ENCODE data around the gene KREMEN2. TPM values are rescaled to one million over a fixed set of nuclear protein-coding genes. Genes with fewer than 3 reads are reported as not detected.

Gene KREMEN2
- total and polyA plus RNA-seq, 2 donors (not counting 3 experiments of a cell fraction or from before 2014, with no cell fraction given): not detected

DNA sequence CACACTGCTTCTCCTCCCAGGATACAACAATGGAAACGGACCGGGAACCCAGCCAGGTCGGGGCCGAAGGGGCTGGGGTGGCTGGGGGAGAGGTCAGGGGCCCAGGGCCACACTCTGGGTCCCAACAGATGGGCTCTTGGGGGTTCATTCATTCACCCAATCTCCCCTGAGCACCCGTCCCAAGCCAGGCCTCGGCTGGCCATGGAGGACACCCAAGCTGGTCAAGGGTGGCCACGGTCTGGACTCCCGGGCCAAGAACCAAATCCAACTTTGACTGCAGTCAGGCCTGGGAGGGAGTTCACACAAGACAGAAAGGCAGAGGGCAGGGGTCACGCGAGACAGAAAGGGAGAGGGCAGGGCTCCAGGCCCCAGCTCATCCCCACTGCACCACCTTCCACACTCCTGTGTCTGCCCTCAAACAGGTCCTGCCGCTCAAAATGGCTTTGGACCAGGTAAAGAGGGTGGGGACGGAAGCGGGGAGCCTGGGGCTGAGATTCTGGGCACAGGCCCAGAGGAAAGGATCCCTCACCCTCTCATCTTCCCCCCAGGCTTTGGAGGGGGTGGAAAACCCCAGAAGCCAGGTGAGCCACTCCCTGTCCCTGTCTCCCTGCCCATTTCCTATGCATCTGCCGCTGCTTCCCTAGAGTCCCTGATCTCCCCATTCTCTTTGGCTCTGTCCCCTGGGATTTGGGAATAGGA lies 28.5 kb downstream of the KREMEN2 start:
- H3K27me3 ChIP-seq (ENCODE audit: control insufficient read depth in 2 of 2, insufficient read depth in 2 of 2, low read length in 2 of 2): peaks cover 0 to 5% of the 10 kb centered on the region in 2 experiments
- no peaks in the 10 kb centered on the region for H3K9me1 ChIP-seq (replicated peaks; ENCODE audit: control insufficient read depth, extremely low read depth, insufficient read depth, low read length)
- intact Hi-C loops (cut with micrococcal nuclease): no loop called here
- dilution Hi-C loops (cut with MboI; ENCODE audit: extremely low pct_ligation_motif_present, low sequenced_read_pairs): no loop called here
- no peaks in the 10 kb centered on the region for H3K9me3 ChIP-seq (replicated peaks; ENCODE audit: control insufficient read depth, insufficient read depth, low read length)
- H3K79me2 ChIP-seq (ENCODE audit: control insufficient read depth, insufficient read depth, low read length): no peaks in the 10 kb centered on the region
- no peaks in the 10 kb centered on the region for H4K20me1 ChIP-seq (replicated peaks; ENCODE audit: control insufficient read depth, extremely low read depth, insufficient read depth, low read length)
- H3K4me1 ChIP-seq (ENCODE audit: control insufficient read depth, extremely low read depth, insufficient read depth, low read length): no peaks in the 10 kb centered on the region
- H3K4me3 ChIP-seq (replicated peaks in 1 of 3; ENCODE audit: insufficient read depth in 1 of 3, low read depth in 1 of 3, low read length in 3 of 3): no peak overlapping the region
- H2AFZ ChIP-seq (ENCODE audit: low read depth, low read length): no peak overlapping the region
- ChIA-PET POLR2A (no interaction called here), CTCF (interaction anchor here (0.9 to 1.0 kb wide), 3 partner anchors 10 to 39 kb away, joined by 3 to 4 read pairs (median 3); no protein-coding TSS in a partner anchor)
- no TSS peak for BruUV-seq (replicated peaks)
- no peak overlapping the region for H3K27ac ChIP-seq (ENCODE audit: insufficient read depth, low read depth, low read length)
- H3K36me3 ChIP-seq (ENCODE audit: control insufficient read depth in 2 of 2, extremely low read depth in 1 of 2, insufficient read depth in 2 of 2, low read length in 2 of 2): no peaks in the 10 kb centered on the region
- FAIRE-seq (no peak), DNase-seq (ENCODE audit: low read depth, low spot score) (no peak)
- H3K9ac ChIP-seq (replicated peaks; ENCODE audit: extremely low read depth, insufficient read depth, low read length): no peak overlapping the region
- no peak overlapping the region for H3K4me2 ChIP-seq (ENCODE audit: insufficient read depth, low read length)
- TF ChIP-seq POLR2A (IDR thresholded peaks at IDR 0.05; ENCODE audit: low read depth, low read length): no peak
- no peak for TF ChIP-seq MYC (IDR thresholded peaks at IDR 0.05; ENCODE audit: low read depth, low read length)
- TF ChIP-seq CTCF (IDR thresholded peaks at IDR 0.05; ENCODE audit: extremely low read depth in 1 of 2, insufficient read depth in 1 of 2, low read depth in 1 of 2, low read length in 2 of 2): no peak
- no peak for TF ChIP-seq POLR2AphosphoS5 (IDR thresholded peaks at IDR 0.05; ENCODE audit: insufficient read depth, low read depth, low read length)
- no peak for TF ChIP-seq MAX (IDR thresholded peaks at IDR 0.05; ENCODE audit: insufficient read depth, insufficient read length)
- no peak for TF ChIP-seq FOS (IDR thresholded peaks at IDR 0.05; ENCODE audit: borderline replicate concordance, insufficient read depth, low read length)

Measured in endothelial cell of umbilical vein (primary cell).